Endothelial cell of umbilical vein (primary cell): Measurements from ENCODE around the gene GRB2. TPM values are rescaled to one million over a fixed set of nuclear protein-coding genes. Genes with fewer than 3 reads are reported as not detected.
"Not testable (repeated sequence)": the region's sequence is repeated elsewhere in the genome, so short reads cannot be mapped to it uniquely, and the experiment has no call there.

ENCODE experiments used
- BruUV-seq: library from RNA; stranded (reverse); fragments of 400-500 nt; replicated peaks from 2 replicates; lab custom pipeline; 2021; lab: Mats Ljungman, UMichigan
- CTCF ChIA-PET: fragments of 300-600, 350-600 bp; sonication (Branson Sonifier 250); formaldehyde crosslinking; loops from one replicate; lab custom pipeline; 2021; ENCODE audit warnings: antibody characterized with exemption, inconsistent platforms; lab: Charles Lee
- POLR2A ChIA-PET: fragments of 300-600, 350-600 bp; sonication (Branson Sonifier 250); formaldehyde crosslinking; loops from one replicate; lab custom pipeline; 2021; ENCODE audit warnings: antibody characterized with exemption, inconsistent platforms; lab: Charles Lee
- DNase-seq: peaks from one replicate; pipeline ENCODE4 v3.0.0-alpha.2; 2011; ENCODE audit warnings: low read depth, low spot score
- FAIRE-seq: peaks from 2 replicates; lab custom pipeline; 2011; peaks lifted over from hg19 to GRCh38; lab: Jason Lieb, UNC
- H2AFZ ChIP-seq: 2 replicates; pipeline ENCODE4 v1.6.0; 2012; ENCODE audit warnings: low read depth, low read length, control low read depth, inconsistent platforms
- H3K27ac ChIP-seq: 2 replicates; pipeline ENCODE4 v1.5.1; 2011; ENCODE audit warnings: low read depth, mild to moderate bottlenecking, control low read depth, low read length, moderate library complexity; ENCODE audit not compliant: insufficient read depth
- H3K27me3 ChIP-seq, 2 experiments: 2 replicates each; pipeline versions ENCODE4 v1.6.0 to v1.6.1; 2011; ENCODE audit warnings: low read length in 2 of 2, mixed read lengths in 1 of 2; ENCODE audit not compliant: control insufficient read depth in 2 of 2, insufficient read depth in 2 of 2
- H3K36me3 ChIP-seq, 2 experiments: 2 replicates in 1 of 2; 3 replicates in 1 of 2; pipeline ENCODE4 v1.5.1; 2011; ENCODE audit warnings: low read length in 2 of 2, mild to moderate bottlenecking in 1 of 2, moderate library complexity in 1 of 2; ENCODE audit not compliant: control insufficient read depth in 2 of 2, insufficient read depth in 2 of 2; ENCODE audit errors: extremely low read depth in 1 of 2
- H3K4me1 ChIP-seq: 3 replicates; pipeline ENCODE4 v1.5.1; 2011; ENCODE audit warnings: mild to moderate bottlenecking, low read length; ENCODE audit not compliant: control insufficient read depth, insufficient read depth; ENCODE audit errors: extremely low read depth
- H3K4me2 ChIP-seq: 2 replicates; pipeline ENCODE4 v1.6.1; 2011; ENCODE audit warnings: low read length, control low read depth, mixed read lengths; ENCODE audit not compliant: insufficient read depth
- H3K4me3 ChIP-seq, 3 experiments: fragments of 200-600 bp in 1 of 3; sonication (generic), shearing (Covaris generic) in 1 of 3; replicated peaks in 1 of 3; 2 replicates each; pipeline ENCODE4 v1.5.1; 2011 to 2016; ENCODE audit warnings: control low read depth in 3 of 3, low read length in 3 of 3, mild to moderate bottlenecking in 2 of 3, inconsistent platforms in 1 of 3, low read depth in 1 of 3, moderate library complexity in 1 of 3; ENCODE audit not compliant: insufficient read depth in 1 of 3
- H3K79me2 ChIP-seq: 2 replicates; pipeline ENCODE4 v1.6.0; 2012; ENCODE audit warnings: low read length, inconsistent platforms; ENCODE audit not compliant: control insufficient read depth, insufficient read depth
- H3K9ac ChIP-seq: replicated peaks from 2 replicates; pipeline ENCODE3; 2011; ENCODE audit warnings: low read length, control low read depth; ENCODE audit not compliant: insufficient read depth; ENCODE audit errors: extremely low read depth
- H3K9me1 ChIP-seq: replicated peaks from 3 replicates; pipeline ENCODE4 v1.6.0; 2011; ENCODE audit warnings: mild to moderate bottlenecking, low read length; ENCODE audit not compliant: control insufficient read depth, insufficient read depth; ENCODE audit errors: extremely low read depth
- H3K9me3 ChIP-seq: replicated peaks from 2 replicates; pipeline ENCODE4 v1.5.1; 2012; ENCODE audit warnings: low read length, inconsistent platforms; ENCODE audit not compliant: control insufficient read depth, insufficient read depth
- H4K20me1 ChIP-seq: replicated peaks from 2 replicates; pipeline ENCODE3; 2011; ENCODE audit warnings: mild to moderate bottlenecking, low read length; ENCODE audit not compliant: control insufficient read depth, insufficient read depth; ENCODE audit errors: extremely low read depth
- CTCF ChIP-seq, 2 donors: IDR thresholded peaks; 1 replicate in 1 of 2; 2 replicates in 1 of 2; pipeline ENCODE4 v1.5.1; 2011; ENCODE audit warnings: low read length in 2 of 2, mild to moderate bottlenecking in 2 of 2, moderate library complexity in 2 of 2, control low read depth in 1 of 2, inconsistent platforms in 1 of 2, low read depth in 1 of 2; ENCODE audit not compliant: insufficient read depth in 1 of 2; ENCODE audit errors: extremely low read depth in 1 of 2
- EZH2 ChIP-seq: IDR thresholded peaks from 2 replicates; pipeline ENCODE4 v1.6.1; 2012; ENCODE audit warnings: borderline replicate concordance, low read depth, mild to moderate bottlenecking, moderate library complexity, low read length, inconsistent platforms; ENCODE audit not compliant: severe bottlenecking
- FOS ChIP-seq: IDR thresholded peaks from 2 replicates; pipeline ENCODE4 v1.6.1; 2011; ENCODE audit warnings: mild to moderate bottlenecking, low read length, moderate library complexity, borderline replicate concordance; ENCODE audit not compliant: insufficient read depth
- GATA2 ChIP-seq: IDR thresholded peaks from 2 replicates; pipeline ENCODE4 v1.7.0; 2011; ENCODE audit warnings: low read depth, mild to moderate bottlenecking, moderate library complexity, mixed read lengths, low read length; ENCODE audit not compliant: insufficient read length, insufficient read depth
- MAX ChIP-seq: IDR thresholded peaks from 2 replicates; pipeline ENCODE4 v1.6.1; 2011; ENCODE audit not compliant: insufficient read depth, insufficient read length
- POLR2A ChIP-seq: IDR thresholded peaks from 2 replicates; pipeline ENCODE4 v1.6.1; 2012; ENCODE audit warnings: low read depth, mild to moderate bottlenecking, control low read depth, low read length
- POLR2AphosphoS5 ChIP-seq: IDR thresholded peaks from 2 replicates; pipeline ENCODE4 v1.6.1; 2012; ENCODE audit warnings: low read depth, mild to moderate bottlenecking, control low read depth, low read length, moderate library complexity; ENCODE audit not compliant: insufficient read depth
- dilution Hi-C: fragments of 300-500 bp; cut with MboI; formaldehyde crosslinking; loops from one replicate; pipeline ENCODE4 v1.15.0; 2019; ENCODE audit warnings: low sequenced_read_pairs; ENCODE audit not compliant: extremely low pct_ligation_motif_present
- intact Hi-C: fragments of 100-400 bp; cut with micrococcal nuclease; formaldehyde crosslinking; loops from one replicate; pipeline ENCODE4 v1.10.0; 2022
- polyA plus RNA-seq, 4 experiments: library from polyadenylated mRNA; depleted of rRNA in 3 of 4; stranded (reverse) in 3 of 4; unstranded in 1 of 4; fragments of >200 nt; gene quantifications; 2 replicates each; pipeline versions ENCODE4 v1.2.1 to v1.2.3, GENCODE V29; 2011 to 2012; ENCODE audit warnings: missing spikeins in 1 of 4
- total RNA-seq: library from RNA; stranded (reverse); gene quantifications from 2 replicates; pipeline ENCODE4 v1.2.3, GENCODE V29; 2021

Gene GRB2
- total and polyA plus RNA-seq, 2 donors (not counting 3 experiments of a cell fraction or from before 2014, with no cell fraction given), result 51.5 to 93.9 TPM

DNA sequence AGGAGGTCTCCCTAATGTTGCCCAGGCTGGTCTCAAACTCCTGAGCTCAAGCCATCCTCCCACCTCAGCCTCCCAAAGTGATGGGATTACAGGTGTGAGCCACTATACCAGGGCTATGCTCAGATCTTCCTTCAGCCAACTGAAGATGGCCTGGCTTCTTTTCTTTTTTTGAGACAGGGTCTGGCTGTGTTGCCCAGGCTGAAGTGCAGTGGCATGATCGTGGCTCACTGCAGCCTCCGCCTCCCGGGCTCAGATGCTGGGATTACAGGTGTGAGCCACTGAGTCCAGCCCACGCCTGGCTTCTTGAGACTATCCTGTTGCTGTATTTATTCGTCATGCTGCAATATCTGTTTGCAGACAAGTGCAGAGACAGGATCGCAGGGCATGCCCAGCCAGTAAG is 120.4 kb downstream of the GRB2 start:
- Histone ChIP-seq H3K27me3 (no peaks in the 10 kb centered on the region), H3K4me3 (no peak overlapping the region), H3K9me1 (no peaks in the 10 kb centered on the region), H3K36me3 (peaks cover 0 to 10% of the 10 kb centered on the region in 2 experiments), H2AFZ (no peak overlapping the region), H3K27ac (no peak overlapping the region), H4K20me1 (no peaks in the 10 kb centered on the region), H3K9me3 (no peaks in the 10 kb centered on the region), H3K4me2 (no peak overlapping the region), H3K79me2 (peaks cover 8% of the 10 kb centered on the region), H3K9ac (no peak overlapping the region), H3K4me1 (peaks cover 5% of the 10 kb centered on the region)
- no TSS peak for BruUV-seq
- TF ChIP-seq POLR2A (no peak), FOS (no peak), CTCF (IDR thresholded peaks at IDR 0.05; ENCODE audit: extremely low read depth in 1 of 2, insufficient read depth in 1 of 2, low read depth in 1 of 2, low read length in 2 of 2) (no peak), EZH2 (no peak), MAX (no peak), GATA2 (no peak), POLR2AphosphoS5 (no peak)
- POLR2A ChIA-PET, result no interaction called here
- CTCF ChIA-PET, result interaction anchor here (1.6 kb wide), 1 partner anchor 15 kb away, joined by 14 read pairs; the partner anchor contains the start of gene MIF4GD
- DNase-seq (no peak), FAIRE-seq (no peak)
- dilution Hi-C loops, result no loop called here
- intact Hi-C loops, result no loop called here

GRCh38 chr17:75280189-75280588 is 125.3 kb downstream of the GRB2 start:
- CTCF ChIA-PET, result interaction anchor here (1.5 to 4.3 kb wide), 2 partner anchors 9 to 40 kb away, joined by 3 to 31 read pairs; partner anchors contain the start of gene MIF4GD
- dilution Hi-C loops, H3K79me2 ChIP-seq, H3K27ac ChIP-seq, H3K4me3 ChIP-seq, H3K9ac ChIP-seq, H4K20me1 ChIP-seq, H3K4me1 ChIP-seq, FAIRE-seq, H3K4me2 ChIP-seq, H3K36me3 ChIP-seq, H3K27me3 ChIP-seq, POLR2A ChIA-PET, intact Hi-C loops, BruUV-seq, DNase-seq, H3K9me1 ChIP-seq, H3K9me3 ChIP-seq, H2AFZ ChIP-seq: not testable (repeated sequence)
